WTC11 (cell line): ENCODE data around the gene SAMD9L. TPM values are rescaled to one million over a fixed set of nuclear protein-coding genes. Genes with fewer than 3 reads are reported as not detected.

Source experiments
- ATAC-seq: fragments of 200-7000 bp; cut with Tn5 transposase; 2 replicates; pipeline ENCODE4 v1.10.0; 2021; ENCODE audit warnings: mild to moderate bottlenecking, moderate library complexity
- CTCF ChIA-PET: fragments of 300-600 bp; sonication (Branson Sonifier 250); formaldehyde crosslinking; loops from one replicate; lab custom pipeline; 2021; ENCODE audit warnings: antibody characterized with exemption; lab: Charles Lee
- POLR2A ChIA-PET: fragments of 350-600 bp; sonication (Branson Sonifier 250); formaldehyde crosslinking; loops from one replicate; lab custom pipeline; 2021; ENCODE audit warnings: antibody characterized with exemption; lab: Charles Lee
- DNase-seq: peaks from one replicate; pipeline ENCODE4 v3.0.0; 2021; ENCODE audit warnings: low spot score
- H3K27ac Mint-ChIP-seq: 2 replicates; pipeline ENCODE4 v1.8.0; 2021; ENCODE audit warnings: mixed read lengths
- H3K27me3 Mint-ChIP-seq: 2 replicates; pipeline ENCODE4 v1.8.0; 2021; ENCODE audit warnings: low read depth, mild to moderate bottlenecking, moderate library complexity, mixed read lengths
- H3K36me3 Mint-ChIP-seq: 2 replicates; pipeline ENCODE4 v1.8.0; 2021; ENCODE audit warnings: mixed read lengths
- H3K4me1 Mint-ChIP-seq: 2 replicates; pipeline ENCODE4 v1.8.0; 2022; ENCODE audit warnings: mixed read lengths
- H3K4me3 Mint-ChIP-seq: 2 replicates; pipeline ENCODE4 v1.8.0; 2021; ENCODE audit warnings: mild to moderate bottlenecking, moderate library complexity, mixed read lengths
- H3K9me3 Mint-ChIP-seq: 2 replicates; pipeline ENCODE4 v1.8.0; 2021; ENCODE audit warnings: mixed read lengths
- ARID4B ChIP-seq: sonication (generic); formaldehyde crosslinking; IDR thresholded peaks from 2 replicates; pipeline ENCODE4 v1.8.0; 2023; ENCODE audit warnings: missing genetic modification reagents, mild to moderate bottlenecking, borderline replicate concordance
- ATF1 ChIP-seq: sonication (generic); formaldehyde crosslinking; IDR thresholded peaks from 2 replicates; pipeline ENCODE4 v1.8.1; 2023; ENCODE audit warnings: mild to moderate bottlenecking, moderate library complexity, missing genetic modification reagents
- ATF2 ChIP-seq: sonication (generic); formaldehyde crosslinking; IDR thresholded peaks from 2 replicates; pipeline ENCODE4 v1.8.1; 2022; ENCODE audit warnings: low read depth, missing genetic modification reagents, borderline replicate concordance
- ATF6 ChIP-seq: sonication (generic); formaldehyde crosslinking; IDR thresholded peaks from 2 replicates; pipeline ENCODE4 v1.8.1; 2023; ENCODE audit warnings: mild to moderate bottlenecking, missing genetic modification reagents
- EMX1 ChIP-seq: fragments of 250-450 bp; sonication (Bioruptor Pico); IDR thresholded peaks from 2 replicates; pipeline ENCODE4 v1.8.0; 2021; ENCODE audit warnings: mild to moderate bottlenecking
- ERG ChIP-seq: fragments of 250-450 bp; sonication (Bioruptor Pico); IDR thresholded peaks from 2 replicates; pipeline ENCODE4 v1.8.0; 2021; ENCODE audit warnings: mild to moderate bottlenecking
- FOXK1 ChIP-seq: sonication (generic); formaldehyde crosslinking; IDR thresholded peaks from 2 replicates; pipeline ENCODE4 v1.8.0; 2022; ENCODE audit warnings: mild to moderate bottlenecking, moderate library complexity, missing genetic modification reagents
- NFYB ChIP-seq: sonication (generic); formaldehyde crosslinking; conservative IDR thresholded peaks from 2 replicates; pipeline ENCODE4 v1.8.0; 2022; ENCODE audit warnings: low read depth, missing genetic modification reagents
- OVOL2 ChIP-seq: fragments of 250-450 bp; sonication (Bioruptor Pico); IDR thresholded peaks from 2 replicates; pipeline ENCODE4 v1.9.0; 2021; ENCODE audit warnings: mild to moderate bottlenecking, borderline replicate concordance
- RELA ChIP-seq: sonication (generic); formaldehyde crosslinking; IDR thresholded peaks from 2 replicates; pipeline ENCODE4 v1.8.1; 2022; ENCODE audit warnings: missing genetic modification reagents, mild to moderate bottlenecking, borderline replicate concordance
- ZNF219 ChIP-seq: sonication (generic); formaldehyde crosslinking; IDR thresholded peaks from 2 replicates; pipeline ENCODE4 v1.8.0; 2023; ENCODE audit warnings: missing genetic modification reagents, mild to moderate bottlenecking, borderline replicate concordance
- total RNA-seq: library from RNA; stranded (reverse); gene quantifications from 3 replicates; pipeline ENCODE4 v1.2.3, GENCODE V29; 2021
- TF ChIP-seq, protein P1 (sequence below): sonication (generic); formaldehyde crosslinking; IDR thresholded peaks from 2 replicates; pipeline ENCODE4 v1.8.1; 2023; ENCODE audit warnings: mild to moderate bottlenecking, missing genetic modification reagents, borderline replicate concordance
- TF ChIP-seq, protein P2 (sequence below): sonication (generic); formaldehyde crosslinking; IDR thresholded peaks from 2 replicates; pipeline ENCODE4 v1.8.0; 2022; ENCODE audit warnings: mild to moderate bottlenecking, missing genetic modification reagents
- TF ChIP-seq, protein P3 (sequence below): sonication (generic); formaldehyde crosslinking; IDR thresholded peaks from 2 replicates; pipeline ENCODE4 v1.8.0; 2023; ENCODE audit warnings: missing genetic modification reagents
- TF ChIP-seq, protein P4 (sequence below): fragments of 200-600 bp; IDR thresholded peaks from 2 replicates; pipeline ENCODE4 v1.8.0; 2022; ENCODE audit warnings: antibody characterized with exemption
- TF ChIP-seq, protein P5 (sequence below): sonication (generic); formaldehyde crosslinking; IDR thresholded peaks from 2 replicates; pipeline ENCODE4 v1.8.1; 2022; ENCODE audit warnings: mild to moderate bottlenecking, moderate library complexity, missing genetic modification reagents

Gene SAMD9L
- total RNA-seq, 1 experiment from 2014 or later: 0.15 TPM

GRCh38 chr7:93178213-93178612 lies 30.0 kb upstream of the SAMD9L start (continued):
- TF ChIP-seq ARID4B (CRISPR knock-in tag): no peak

- no peak for DNase-seq
- H3K4me3 Mint-ChIP-seq: no peak overlapping the region
- ChIA-PET POLR2A (no interaction called here), CTCF (no interaction called here)
- ATAC-seq: no peak
- no peaks in the 10 kb centered on the region for H3K36me3 Mint-ChIP-seq
- peaks cover 3% of the 10 kb centered on the region; the same call in 1 of the 2 replicates for H3K27me3 Mint-ChIP-seq
- H3K27ac Mint-ChIP-seq: no peak overlapping the region
- peaks cover 19% of the 10 kb centered on the region for H3K9me3 Mint-ChIP-seq
- no peaks in the 10 kb centered on the region for H3K4me1 Mint-ChIP-seq
- TF ChIP-seq OVOL2 (CRISPR knock-in tag): no peak
- no peak for TF ChIP-seq FOXK1 (CRISPR knock-in tag)
- TF ChIP-seq ATF1 (CRISPR knock-in tag): no peak
- TF ChIP-seq EMX1 (CRISPR knock-in tag): no peak
- TF ChIP-seq RELA (CRISPR knock-in tag): no peak
- no peak for TF ChIP-seq ATF6 (CRISPR knock-in tag)
- TF ChIP-seq ERG (CRISPR knock-in tag): no peak
- TF ChIP-seq ZNF219 (CRISPR knock-in tag): no peak
- TF ChIP-seq, protein P1, sequence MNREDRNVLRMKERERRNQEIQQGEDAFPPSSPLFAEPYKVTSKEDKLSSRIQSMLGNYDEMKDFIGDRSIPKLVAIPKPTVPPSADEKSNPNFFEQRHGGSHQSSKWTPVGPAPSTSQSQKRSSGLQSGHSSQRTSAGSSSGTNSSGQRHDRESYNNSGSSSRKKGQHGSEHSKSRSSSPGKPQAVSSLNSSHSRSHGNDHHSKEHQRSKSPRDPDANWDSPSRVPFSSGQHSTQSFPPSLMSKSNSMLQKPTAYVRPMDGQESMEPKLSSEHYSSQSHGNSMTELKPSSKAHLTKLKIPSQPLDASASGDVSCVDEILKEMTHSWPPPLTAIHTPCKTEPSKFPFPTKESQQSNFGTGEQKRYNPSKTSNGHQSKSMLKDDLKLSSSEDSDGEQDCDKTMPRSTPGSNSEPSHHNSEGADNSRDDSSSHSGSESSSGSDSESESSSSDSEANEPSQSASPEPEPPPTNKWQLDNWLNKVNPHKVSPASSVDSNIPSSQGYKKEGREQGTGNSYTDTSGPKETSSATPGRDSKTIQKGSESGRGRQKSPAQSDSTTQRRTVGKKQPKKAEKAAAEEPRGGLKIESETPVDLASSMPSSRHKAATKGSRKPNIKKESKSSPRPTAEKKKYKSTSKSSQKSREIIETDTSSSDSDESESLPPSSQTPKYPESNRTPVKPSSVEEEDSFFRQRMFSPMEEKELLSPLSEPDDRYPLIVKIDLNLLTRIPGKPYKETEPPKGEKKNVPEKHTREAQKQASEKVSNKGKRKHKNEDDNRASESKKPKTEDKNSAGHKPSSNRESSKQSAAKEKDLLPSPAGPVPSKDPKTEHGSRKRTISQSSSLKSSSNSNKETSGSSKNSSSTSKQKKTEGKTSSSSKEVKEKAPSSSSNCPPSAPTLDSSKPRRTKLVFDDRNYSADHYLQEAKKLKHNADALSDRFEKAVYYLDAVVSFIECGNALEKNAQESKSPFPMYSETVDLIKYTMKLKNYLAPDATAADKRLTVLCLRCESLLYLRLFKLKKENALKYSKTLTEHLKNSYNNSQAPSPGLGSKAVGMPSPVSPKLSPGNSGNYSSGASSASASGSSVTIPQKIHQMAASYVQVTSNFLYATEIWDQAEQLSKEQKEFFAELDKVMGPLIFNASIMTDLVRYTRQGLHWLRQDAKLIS (CRISPR knock-in tag): no peak
- TF ChIP-seq, protein P2, sequence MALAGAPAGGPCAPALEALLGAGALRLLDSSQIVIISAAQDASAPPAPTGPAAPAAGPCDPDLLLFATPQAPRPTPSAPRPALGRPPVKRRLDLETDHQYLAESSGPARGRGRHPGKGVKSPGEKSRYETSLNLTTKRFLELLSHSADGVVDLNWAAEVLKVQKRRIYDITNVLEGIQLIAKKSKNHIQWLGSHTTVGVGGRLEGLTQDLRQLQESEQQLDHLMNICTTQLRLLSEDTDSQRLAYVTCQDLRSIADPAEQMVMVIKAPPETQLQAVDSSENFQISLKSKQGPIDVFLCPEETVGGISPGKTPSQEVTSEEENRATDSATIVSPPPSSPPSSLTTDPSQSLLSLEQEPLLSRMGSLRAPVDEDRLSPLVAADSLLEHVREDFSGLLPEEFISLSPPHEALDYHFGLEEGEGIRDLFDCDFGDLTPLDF (CRISPR knock-in tag): no peak
- TF ChIP-seq ATF2: no peak
- TF ChIP-seq, protein P3, sequence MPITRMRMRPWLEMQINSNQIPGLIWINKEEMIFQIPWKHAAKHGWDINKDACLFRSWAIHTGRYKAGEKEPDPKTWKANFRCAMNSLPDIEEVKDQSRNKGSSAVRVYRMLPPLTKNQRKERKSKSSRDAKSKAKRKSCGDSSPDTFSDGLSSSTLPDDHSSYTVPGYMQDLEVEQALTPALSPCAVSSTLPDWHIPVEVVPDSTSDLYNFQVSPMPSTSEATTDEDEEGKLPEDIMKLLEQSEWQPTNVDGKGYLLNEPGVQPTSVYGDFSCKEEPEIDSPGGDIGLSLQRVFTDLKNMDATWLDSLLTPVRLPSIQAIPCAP (CRISPR knock-in tag): no peak
- no peak for TF ChIP-seq NFYB
- TF ChIP-seq, protein P4, sequence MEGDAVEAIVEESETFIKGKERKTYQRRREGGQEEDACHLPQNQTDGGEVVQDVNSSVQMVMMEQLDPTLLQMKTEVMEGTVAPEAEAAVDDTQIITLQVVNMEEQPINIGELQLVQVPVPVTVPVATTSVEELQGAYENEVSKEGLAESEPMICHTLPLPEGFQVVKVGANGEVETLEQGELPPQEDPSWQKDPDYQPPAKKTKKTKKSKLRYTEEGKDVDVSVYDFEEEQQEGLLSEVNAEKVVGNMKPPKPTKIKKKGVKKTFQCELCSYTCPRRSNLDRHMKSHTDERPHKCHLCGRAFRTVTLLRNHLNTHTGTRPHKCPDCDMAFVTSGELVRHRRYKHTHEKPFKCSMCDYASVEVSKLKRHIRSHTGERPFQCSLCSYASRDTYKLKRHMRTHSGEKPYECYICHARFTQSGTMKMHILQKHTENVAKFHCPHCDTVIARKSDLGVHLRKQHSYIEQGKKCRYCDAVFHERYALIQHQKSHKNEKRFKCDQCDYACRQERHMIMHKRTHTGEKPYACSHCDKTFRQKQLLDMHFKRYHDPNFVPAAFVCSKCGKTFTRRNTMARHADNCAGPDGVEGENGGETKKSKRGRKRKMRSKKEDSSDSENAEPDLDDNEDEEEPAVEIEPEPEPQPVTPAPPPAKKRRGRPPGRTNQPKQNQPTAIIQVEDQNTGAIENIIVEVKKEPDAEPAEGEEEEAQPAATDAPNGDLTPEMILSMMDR: no peak
- TF ChIP-seq, protein P5, sequence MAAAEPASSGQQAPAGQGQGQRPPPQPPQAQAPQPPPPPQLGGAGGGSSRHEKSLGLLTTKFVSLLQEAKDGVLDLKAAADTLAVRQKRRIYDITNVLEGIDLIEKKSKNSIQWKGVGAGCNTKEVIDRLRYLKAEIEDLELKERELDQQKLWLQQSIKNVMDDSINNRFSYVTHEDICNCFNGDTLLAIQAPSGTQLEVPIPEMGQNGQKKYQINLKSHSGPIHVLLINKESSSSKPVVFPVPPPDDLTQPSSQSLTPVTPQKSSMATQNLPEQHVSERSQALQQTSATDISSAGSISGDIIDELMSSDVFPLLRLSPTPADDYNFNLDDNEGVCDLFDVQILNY (CRISPR knock-in tag): no peak
Observed at GRCh38 chr7:93176992-93177580, 28.9 kb upstream of the SAMD9L start.
